H1 (cell line): Measurements from ENCODE around the gene RANBP17. TPM values are rescaled to one million over a fixed set of nuclear protein-coding genes. Genes with fewer than 3 reads are reported as not detected.
A peak's percentile ranks its signal among the peaks of the same experiment; 100 is the strongest.

Experiments used
- CTCF ChIA-PET: fragments of 300-600 bp; sonication (Branson Sonifier 250); formaldehyde crosslinking; loops from one replicate; lab custom pipeline; 2021; ENCODE audit not compliant: partially characterized antibody; lab: Charles Lee
- POLR2A ChIA-PET: fragments of 300-600 bp; sonication (Branson Sonifier 250); formaldehyde crosslinking; loops from one replicate; lab custom pipeline; 2021; ENCODE audit warnings: inconsistent platforms; ENCODE audit not compliant: partially characterized antibody; lab: Charles Lee
- DNase-seq, 2 experiments: peaks; one replicate each; pipeline versions ENCODE4 v3.0.0 to v3.0.0-alpha.2; 2010 to 2022; ENCODE audit warnings: low spot score in 2 of 2, low read depth in 1 of 2, mixed read lengths in 1 of 2
- FAIRE-seq: peaks from 2 replicates; lab custom pipeline; 2011; peaks lifted over from hg19 to GRCh38; lab: Jason Lieb, UNC
- H2AFZ ChIP-seq: 2 replicates; pipeline ENCODE4 v1.8.1; 2012; ENCODE audit warnings: low read length, inconsistent platforms
- H2AK5ac ChIP-seq: 2 replicates; pipeline ENCODE4 v1.6.1; 2013; ENCODE audit warnings: low read depth, low read length
- H2BK120ac ChIP-seq: replicated peaks from 2 replicates; pipeline ENCODE3; 2013; ENCODE audit warnings: low read depth, low read length, inconsistent platforms
- H2BK12ac ChIP-seq: 2 replicates; pipeline ENCODE4 v1.6.1; 2013; ENCODE audit warnings: low read depth, low read length
- H2BK15ac ChIP-seq: 2 replicates; pipeline ENCODE4 v1.6.1; 2013; ENCODE audit warnings: low read length
- H2BK20ac ChIP-seq: 2 replicates; pipeline ENCODE4 v1.6.1; 2013; ENCODE audit warnings: low read length
- H2BK5ac ChIP-seq: 2 replicates; pipeline ENCODE4 v1.6.1; 2013; ENCODE audit warnings: low read depth, low read length
- H3K14ac ChIP-seq: 2 replicates; pipeline ENCODE4 v1.6.1; 2013; ENCODE audit warnings: inconsistent platforms; ENCODE audit not compliant: insufficient read length
- H3K18ac ChIP-seq: 2 replicates; pipeline ENCODE4 v1.6.1; 2013; ENCODE audit warnings: low read length; ENCODE audit errors: extremely low read depth
- H3K23ac ChIP-seq: 2 replicates; pipeline ENCODE4 v1.6.1; 2013; ENCODE audit warnings: inconsistent platforms; ENCODE audit not compliant: insufficient read length
- H3K23me2 ChIP-seq: 2 replicates; pipeline ENCODE4 v1.6.1; 2013; ENCODE audit warnings: low read depth, low read length
- H3K27ac ChIP-seq: 2 replicates; pipeline ENCODE4 v1.6.1; 2011; ENCODE audit warnings: low read depth, low read length, inconsistent platforms
- H3K27me3 ChIP-seq, 4 experiments: replicated peaks in 1 of 4; 1 replicate in 1 of 4; 2 replicates in 3 of 4; pipeline versions ENCODE4 v1.6.1 to v1.8.1; 2011 to 2013; ENCODE audit warnings: low read length in 3 of 4, mild to moderate bottlenecking in 3 of 4, inconsistent platforms in 2 of 4, mixed read lengths in 2 of 4, moderate library complexity in 1 of 4; ENCODE audit not compliant: control insufficient read depth in 3 of 4, insufficient read depth in 3 of 4; ENCODE audit errors: extremely low read depth in 1 of 4
- H3K36me3 ChIP-seq, 4 experiments: 2 replicates each; pipeline versions ENCODE4 v1.6.1 to v1.8.1; 2011 to 2013; ENCODE audit warnings: mild to moderate bottlenecking in 4 of 4, low read length in 3 of 4, moderate library complexity in 2 of 4, control low read depth in 1 of 4, inconsistent platforms in 1 of 4; ENCODE audit not compliant: insufficient read depth in 4 of 4, control insufficient read depth in 2 of 4
- H3K4ac ChIP-seq: replicated peaks from 2 replicates; pipeline ENCODE3; 2013; ENCODE audit warnings: low read length, low read depth, mixed read lengths, inconsistent platforms; ENCODE audit not compliant: insufficient read length
- H3K4me1 ChIP-seq, 4 experiments: replicated peaks in 1 of 4; 1 replicate in 1 of 4; 2 replicates in 3 of 4; pipeline versions ENCODE4 v1.6.1 to v1.8.1; 2011 to 2013; ENCODE audit warnings: low read length in 3 of 4, inconsistent platforms in 2 of 4, mixed read lengths in 1 of 4; ENCODE audit not compliant: insufficient read depth in 4 of 4, control insufficient read depth in 3 of 4
- H3K4me2 ChIP-seq, 2 experiments: 2 replicates each; pipeline versions ENCODE4 v1.6.1 to v1.8.1; 2011 to 2013; ENCODE audit warnings: low read depth in 2 of 2, low read length in 2 of 2, control low read depth in 1 of 2, inconsistent platforms in 1 of 2, mild to moderate bottlenecking in 1 of 2; ENCODE audit not compliant: insufficient read depth in 1 of 2
- H3K4me3 ChIP-seq, 4 experiments: fragments of 200-600, 300-600 bp in 1 of 4; sonication (generic), shearing (Covaris generic), sonication (Bioruptor Twin) in 1 of 4; 2 replicates each; pipeline versions ENCODE4 v1.5.1 to v1.8.1; 2011 to 2016; ENCODE audit warnings: low read length in 4 of 4, low read depth in 3 of 4, control low read depth in 2 of 4, inconsistent platforms in 2 of 4, mild to moderate bottlenecking in 2 of 4, mixed read lengths in 1 of 4, moderate library complexity in 1 of 4; ENCODE audit not compliant: insufficient read depth in 2 of 4; ENCODE audit errors: extremely low read depth in 1 of 4
- H3K56ac ChIP-seq: replicated peaks from 2 replicates; pipeline ENCODE3; 2013; ENCODE audit warnings: low read depth, mild to moderate bottlenecking, mixed read lengths, low read length, inconsistent platforms; ENCODE audit not compliant: insufficient read length
- H3K79me1 ChIP-seq: 2 replicates; pipeline ENCODE4 v1.6.1; 2013; ENCODE audit warnings: low read depth, low read length, control low read depth
- H3K79me2 ChIP-seq, 2 experiments: 2 replicates each; pipeline versions ENCODE4 v1.6.1 to v1.8.1; 2012 to 2013; ENCODE audit warnings: low read length in 2 of 2, mild to moderate bottlenecking in 2 of 2, inconsistent platforms in 1 of 2; ENCODE audit not compliant: insufficient read depth in 2 of 2, control insufficient read depth in 1 of 2
- H3K9ac ChIP-seq, 4 experiments: replicated peaks in 1 of 4; 1 replicate in 1 of 4; 2 replicates in 3 of 4; pipeline versions ENCODE4 v1.6.1 to v1.8.1; 2011 to 2013; ENCODE audit warnings: low read depth in 3 of 4, low read length in 3 of 4, control low read depth in 2 of 4, mild to moderate bottlenecking in 2 of 4, moderate library complexity in 2 of 4, inconsistent platforms in 1 of 4; ENCODE audit errors: extremely low read depth in 1 of 4
- H3K9me3 ChIP-seq, 2 experiments: 2 replicates each; pipeline versions ENCODE4 v1.6.1 to v1.8.1; 2012 to 2013; ENCODE audit warnings: mild to moderate bottlenecking in 2 of 2, moderate library complexity in 2 of 2, control low read depth in 1 of 2, inconsistent platforms in 1 of 2, low read depth in 1 of 2, low read length in 1 of 2, mixed read lengths in 1 of 2; ENCODE audit not compliant: insufficient read depth in 2 of 2
- H4K20me1 ChIP-seq, 2 experiments: replicated peaks in 1 of 2; 2 replicates each; pipeline versions ENCODE3 to v1.8.1; 2011 to 2013; ENCODE audit warnings: inconsistent platforms in 2 of 2, low read length in 2 of 2, mild to moderate bottlenecking in 1 of 2; ENCODE audit not compliant: insufficient read depth in 2 of 2, control insufficient read depth in 1 of 2
- H4K5ac ChIP-seq: 2 replicates; pipeline ENCODE4 v1.6.1; 2013; ENCODE audit warnings: low read length, low read depth, mixed read lengths, inconsistent platforms; ENCODE audit not compliant: insufficient read length
- H4K8ac ChIP-seq: 2 replicates; pipeline ENCODE4 v1.8.0; 2013; ENCODE audit warnings: mild to moderate bottlenecking, moderate library complexity, low read length, inconsistent platforms; ENCODE audit not compliant: insufficient read depth; ENCODE audit errors: extremely low read depth
- H4K91ac ChIP-seq: replicated peaks from 2 replicates; pipeline ENCODE3; 2013; ENCODE audit warnings: low read length, mixed read lengths, inconsistent platforms; ENCODE audit not compliant: insufficient read length
- BACH1 ChIP-seq: IDR thresholded peaks from 2 replicates; pipeline ENCODE4 v1.6.1; 2012; ENCODE audit warnings: low read length, improper control_type of control experiment
- BCL11A ChIP-seq, 2 experiments: IDR thresholded peaks; one replicate each; pipeline ENCODE4 v1.6.1; 2011; ENCODE audit warnings: low read depth in 2 of 2, low read length in 2 of 2, mild to moderate bottlenecking in 2 of 2
- CBX5 ChIP-seq: fragments of 300-800, 300-1000 bp; sonication (generic); IDR thresholded peaks from 2 replicates; pipeline ENCODE4 v1.7.1; 2016; ENCODE audit warnings: antibody characterized with exemption, low read length, low read depth
- CBX8 ChIP-seq: fragments of 300-800, 300-1000 bp; sonication (generic); IDR thresholded peaks from 2 replicates; pipeline ENCODE4 v1.7.1; 2016; ENCODE audit warnings: low read depth, low read length, borderline replicate concordance
- CEBPB ChIP-seq: IDR thresholded peaks from 2 replicates; pipeline ENCODE4 v1.6.1; 2012; ENCODE audit warnings: low read depth, low read length
- JUN ChIP-seq: IDR thresholded peaks from 2 replicates; pipeline ENCODE4 v1.6.1; 2011; ENCODE audit warnings: low read depth, mild to moderate bottlenecking, improper control_type of control experiment, low read length
- NRF1 ChIP-seq: IDR thresholded peaks from 2 replicates; pipeline ENCODE4 v1.6.1; 2011; ENCODE audit warnings: mild to moderate bottlenecking, low read depth, low read length, improper control_type of control experiment
- PHF8 ChIP-seq: fragments of 200-600 bp; sonication (generic); conservative IDR thresholded peaks from 2 replicates; pipeline ENCODE4 v1.7.1; 2012; ENCODE audit warnings: low read depth, mild to moderate bottlenecking, inconsistent platforms, low read length, moderate library complexity
- POLR2A ChIP-seq, 2 experiments: IDR thresholded peaks; 1 replicate in 1 of 2; 2 replicates in 1 of 2; pipeline ENCODE4 v1.6.1; 2011; ENCODE audit warnings: low read depth in 2 of 2, low read length in 2 of 2, mild to moderate bottlenecking in 2 of 2; ENCODE audit errors: control extremely low read depth in 1 of 2
- POLR2AphosphoS5 ChIP-seq: IDR thresholded peaks from 2 replicates; pipeline ENCODE4 v1.6.1; 2011; ENCODE audit warnings: low read depth, low read length
- RFX5 ChIP-seq: IDR thresholded peaks from 2 replicates; pipeline ENCODE4 v1.6.1; 2011; ENCODE audit warnings: low read depth, low read length, improper control_type of control experiment, borderline replicate concordance
- SP1 ChIP-seq: IDR thresholded peaks from 2 replicates; pipeline ENCODE4 v1.6.1; 2011; ENCODE audit warnings: low read depth, low read length
- SRF ChIP-seq: IDR thresholded peaks from 2 replicates; pipeline ENCODE4 v1.6.1; 2011; ENCODE audit warnings: mild to moderate bottlenecking, low read depth, low read length, moderate library complexity
- TAF7 ChIP-seq: optimal IDR thresholded peaks from 2 replicates; pipeline ENCODE3; 2011; ENCODE audit warnings: low read depth, mild to moderate bottlenecking, inconsistent platforms, low read length, moderate library complexity, borderline replicate concordance
- USF2 ChIP-seq: IDR thresholded peaks from 2 replicates; pipeline ENCODE4 v1.6.1; 2011; ENCODE audit warnings: low read length, improper control_type of control experiment
- WGBS, 2 experiments: shearing (Covaris generic) in 1 of 2; methylation state at CpG; one replicate each; pipeline versions ENCODE4 v1.1.6 to v1.1.7; 2013 to 2015; ENCODE audit warnings: low lambda C conversion rate in 2 of 2, mixed read lengths in 2 of 2, inconsistent platforms in 1 of 2, low coverage in 1 of 2, missing lambda C conversion rate in 1 of 2; ENCODE audit not compliant: insufficient replicate concordance in 2 of 2, insufficient coverage in 1 of 2, insufficient read length in 1 of 2; ENCODE audit errors: extremely low coverage in 1 of 2, missing lambda C conversion rate in 1 of 2; 5-methylcytosine and 5-hydroxymethylcytosine counted together
- polyA plus RNA-seq, 7 experiments: library from polyadenylated mRNA; depleted of rRNA in 3 of 7; stranded (reverse) in 5 of 7; unstranded in 2 of 7; fragments of >200 nt in 5 of 7; fragments of 200-250 nt in 2 of 7; gene quantifications; 1 replicate in 5 of 7; 2 replicates in 1 of 7; 4 replicates in 1 of 7; pipeline versions ENCODE4 v1.2.1 to v1.2.3, GENCODE V29; 2011 to 2013; ENCODE audit warnings: missing spikeins in 2 of 7, mixed read lengths in 2 of 7
- total RNA-seq: library from RNA; stranded (reverse); fragmentation: NEBNext Ultra II Directional; extraction: Animal tissue kit (Norgen Biotek cat#: 25700); gene quantifications from 2 replicates; pipeline ENCODE4 v1.2.1, GENCODE V29; 2021

Gene RANBP17
- total and polyA plus RNA-seq, 2 of the 8 experiments (the other 6 are each of a cell fraction or from before 2014, with no cell fraction given) = 8.6 to 21.3 TPM

GRCh38 chr5:171330021-171330420 lies 468.2 kb downstream of the RANBP17 start:
- H2BK20ac ChIP-seq = no peak overlapping the region
- TF ChIP-seq POLR2A (IDR thresholded peaks at IDR 0.05; ENCODE audit: control extremely low read depth in 1 of 2, low read depth in 2 of 2, low read length in 2 of 2) (no peak), RFX5 (no peak), NRF1 (no peak), CBX5 (no peak), SRF (no peak), CEBPB (no peak), SP1 (no peak), USF2 (no peak), POLR2AphosphoS5 (no peak), TAF7 (no peak), PHF8 (no peak), BCL11A (IDR thresholded peaks at IDR 0.05; ENCODE audit: low read depth in 2 of 2, low read length in 2 of 2) (no peak), JUN (no peak), CBX8 (no peak), BACH1 (no peak)
- TF ChIP-seq, all 59 proteins: peak for 0
- H3K56ac ChIP-seq = no peak overlapping the region
- H3K36me3 ChIP-seq = no peaks in the 10 kb centered on the region
- H3K4me2 ChIP-seq = no peak overlapping the region
- DNase-seq (no peak), FAIRE-seq (no peak)
- WGBS, 2 experiments = 86% methylated on average over 8 of the region's 8 CpGs; no CpG with 5 or more reads in 1 of the 2 experiments
- H3K4me1 ChIP-seq = no peaks in the 10 kb centered on the region
- H3K18ac ChIP-seq = no peak overlapping the region
- H3K79me1 ChIP-seq = no peaks in the 10 kb centered on the region
- no peak overlapping the region for H2BK5ac ChIP-seq
- H4K8ac ChIP-seq = no peak overlapping the region
- H3K14ac ChIP-seq = no peak overlapping the region
- no peak overlapping the region for H3K23ac ChIP-seq
- H4K20me1 ChIP-seq = no peaks in the 10 kb centered on the region
- no peak overlapping the region for H4K5ac ChIP-seq
- H3K9ac ChIP-seq = no peak overlapping the region
- H2AK5ac ChIP-seq = 0 out of 2 replicates have a peak overlapping the region, but pooled peaks have one; percentile 6
- no peak overlapping the region for H3K4me3 ChIP-seq
- H2BK120ac ChIP-seq = no peak overlapping the region
- H2AFZ ChIP-seq = no peak overlapping the region
- H2BK15ac ChIP-seq = no peak overlapping the region
- peaks cover 0 to 2% (median 0%) of the 10 kb centered on the region in 4 experiments; a peak in 4 of 7 replicates for H3K27me3 ChIP-seq
- no peak overlapping the region for H3K27ac ChIP-seq
- H3K23me2 ChIP-seq = no peaks in the 10 kb centered on the region
- H3K79me2 ChIP-seq = no peaks in the 10 kb centered on the region
- ChIA-PET CTCF (interaction anchor here (0.7 to 4.5 kb wide), 9 partner anchors 9 to 250 kb away, joined by 3 to 44 read pairs (median 5); partner anchors contain the start of gene TLX3), POLR2A (interaction anchor here (0.7 to 1.4 kb wide), 3 partner anchors 12 to 59 kb away, joined by 3 to 5 read pairs (median 4); no protein-coding TSS in a partner anchor)
- H3K4ac ChIP-seq = no peak overlapping the region
- no peak overlapping the region for H2BK12ac ChIP-seq
- H4K91ac ChIP-seq = no peak overlapping the region
- no peaks in the 10 kb centered on the region for H3K9me3 ChIP-seq
